ENCODE data around the gene KRTAP2-3.

- TF ChIP-seq, protein P1, sequence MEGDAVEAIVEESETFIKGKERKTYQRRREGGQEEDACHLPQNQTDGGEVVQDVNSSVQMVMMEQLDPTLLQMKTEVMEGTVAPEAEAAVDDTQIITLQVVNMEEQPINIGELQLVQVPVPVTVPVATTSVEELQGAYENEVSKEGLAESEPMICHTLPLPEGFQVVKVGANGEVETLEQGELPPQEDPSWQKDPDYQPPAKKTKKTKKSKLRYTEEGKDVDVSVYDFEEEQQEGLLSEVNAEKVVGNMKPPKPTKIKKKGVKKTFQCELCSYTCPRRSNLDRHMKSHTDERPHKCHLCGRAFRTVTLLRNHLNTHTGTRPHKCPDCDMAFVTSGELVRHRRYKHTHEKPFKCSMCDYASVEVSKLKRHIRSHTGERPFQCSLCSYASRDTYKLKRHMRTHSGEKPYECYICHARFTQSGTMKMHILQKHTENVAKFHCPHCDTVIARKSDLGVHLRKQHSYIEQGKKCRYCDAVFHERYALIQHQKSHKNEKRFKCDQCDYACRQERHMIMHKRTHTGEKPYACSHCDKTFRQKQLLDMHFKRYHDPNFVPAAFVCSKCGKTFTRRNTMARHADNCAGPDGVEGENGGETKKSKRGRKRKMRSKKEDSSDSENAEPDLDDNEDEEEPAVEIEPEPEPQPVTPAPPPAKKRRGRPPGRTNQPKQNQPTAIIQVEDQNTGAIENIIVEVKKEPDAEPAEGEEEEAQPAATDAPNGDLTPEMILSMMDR (IDR thresholded peaks at IDR 0.05) = no peak
- TF ChIP-seq POLR2A (IDR thresholded peaks at IDR 0.05) = no peak
Observed at GRCh38 chr17:41103896-41104295, 44.0 kb upstream of the KRTAP2-3 start.
